Mesodermal cell (in vitro differentiated cells): ENCODE data around the gene SPTBN2.

Experiments
- H3K27ac ChIP-seq: 2 replicates; pipeline ENCODE4 v1.7.0; 2013; ENCODE audit warnings: mild to moderate bottlenecking, low read depth, low read length, moderate library complexity; ENCODE audit not compliant: severe bottlenecking
- H3K36me3 ChIP-seq: 2 replicates; pipeline ENCODE4 v1.7.1; 2013; ENCODE audit warnings: mild to moderate bottlenecking, low read length, moderate library complexity; ENCODE audit not compliant: control insufficient read depth, insufficient read depth
- H3K4me1 ChIP-seq: one replicate; pipeline ENCODE4 v1.7.1; 2013; ENCODE audit warnings: mild to moderate bottlenecking, low read length; ENCODE audit not compliant: insufficient read depth, control insufficient read depth, poor library complexity, severe bottlenecking
- H3K4me3 ChIP-seq: 2 replicates; pipeline ENCODE4 v1.7.0; 2013; ENCODE audit warnings: low read length, control low read depth, mild to moderate bottlenecking; ENCODE audit not compliant: insufficient read depth, poor library complexity, severe bottlenecking; ENCODE audit errors: extremely low read depth
- H3K9me3 ChIP-seq: 2 replicates; pipeline ENCODE4 v1.7.1; 2013; ENCODE audit warnings: mild to moderate bottlenecking, low read length, moderate library complexity; ENCODE audit not compliant: control insufficient read depth
- WGBS, 2 experiments: methylation state at CpG; one replicate each; pipeline ENCODE4 v1.1.5; 2013; ENCODE audit warnings: missing lambda C conversion rate in 2 of 2; ENCODE audit not compliant: insufficient coverage in 2 of 2; 5-methylcytosine and 5-hydroxymethylcytosine counted together

SPTBN2 gene

GRCh38 chr11:66680966-66681645, 47.9 kb downstream of the SPTBN2 start:
- Histone ChIP-seq H3K4me3 (no peak overlapping the region), H3K27ac (no peak overlapping the region), H3K36me3 (peaks cover 9% of the 10 kb centered on the region), H3K4me1 (peaks cover 5% of the 10 kb centered on the region), H3K9me3 (no peaks in the 10 kb centered on the region)
- 86 to 96% methylated on average over 3 of the region's 7 CpGs for WGBS, 2 experiments

- peaks cover 20% of the 10 kb centered on the region for H3K36me3 ChIP-seq
- peaks cover 17% of the 10 kb centered on the region for H3K4me1 ChIP-seq
- H3K9me3 ChIP-seq, result no peaks in the 10 kb centered on the region
- 1 to 3% methylated on average over 35 to 42 of the region's 61 CpGs for WGBS, 2 experiments
- H3K27ac ChIP-seq, result peak within 1 kb of the TSS; percentile 99
- H3K4me3 ChIP-seq, result peak within 1 kb of the TSS; percentile 60
These were observed 51.2 kb downstream of the SPTBN2 start, which contains the start of gene RBM4B for GRCh38 chr11:66677599-66678375. TSS of gene RBM4B (minus strand) at chr11:66677887. CDS start at chr11:66677079, 808 bp downstream.

- 10 to 19% methylated on average over 16 to 17 of the region's 27 CpGs for WGBS, 2 experiments
- Histone ChIP-seq H3K4me1 (peaks cover 17% of the 10 kb centered on the region), H3K9me3 (no peaks in the 10 kb centered on the region)
These were observed 52.0 kb downstream of the SPTBN2 start for GRCh38 chr11:66676931-66677598.

GRCh38 chr11:66676282-66676919, 52.6 kb downstream of the SPTBN2 start:
- Histone ChIP-seq H3K36me3 (peaks cover 25% of the 10 kb centered on the region), H3K4me3 (peak overlapping the region; percentile 60), H3K9me3 (no peaks in the 10 kb centered on the region), H3K4me1 (peaks cover 17% of the 10 kb centered on the region), H3K27ac (no peak overlapping the region)
- WGBS, 2 experiments, result 86 to 93% methylated on average over 9 to 14 of the region's 16 CpGs

More at GRCh38 chr11:66676931-66677598, 52.0 kb downstream of the SPTBN2 start:
- Histone ChIP-seq H3K4me3 (peak overlapping the region; percentile 60), H3K27ac (peak overlapping the region; percentile 99), H3K36me3 (peaks cover 25% of the 10 kb centered on the region)

GRCh38 chr11:66674964-66675602, 53.9 kb downstream of the SPTBN2 start:
- no peak overlapping the region for H3K27ac ChIP-seq
- no CpG with 5 or more reads among the region's 2 CpGs for WGBS, 2 experiments
- H3K9me3 ChIP-seq, result no peaks in the 10 kb centered on the region
- H3K4me3 ChIP-seq, result no peak overlapping the region
- peaks cover 32% of the 10 kb centered on the region for H3K36me3 ChIP-seq
- peaks cover 17% of the 10 kb centered on the region for H3K4me1 ChIP-seq

GRCh38 chr11:66670816-66671215, 58.2 kb downstream of the SPTBN2 start:
- no peak overlapping the region for H3K4me3 ChIP-seq
- H3K4me1 ChIP-seq, result peaks cover 9% of the 10 kb centered on the region
- H3K27ac ChIP-seq, result no peak overlapping the region
- peaks cover 56% of the 10 kb centered on the region for H3K36me3 ChIP-seq
- 100% methylated on average over 3 of the region's 5 CpGs for WGBS, 2 experiments
- H3K9me3 ChIP-seq, result no peaks in the 10 kb centered on the region

- Histone ChIP-seq H3K4me3 (no peak overlapping the region), H3K9me3 (no peaks in the 10 kb centered on the region), H3K4me1 (no peaks in the 10 kb centered on the region), H3K27ac (no peak overlapping the region), H3K36me3 (peaks cover 75% of the 10 kb centered on the region)
- WGBS, 2 experiments, result 93 to 96% methylated on average over 7 to 9 of the region's 11 CpGs
These were observed 63.6 kb downstream of the SPTBN2 start for GRCh38 chr11:66665369-66665768.

GRCh38 chr11:66663741-66664296, 65.2 kb downstream of the SPTBN2 start:
- no peak overlapping the region for H3K27ac ChIP-seq
- H3K9me3 ChIP-seq, result no peaks in the 10 kb centered on the region
- peaks cover 83% of the 10 kb centered on the region for H3K36me3 ChIP-seq
- H3K4me3 ChIP-seq, result no peak overlapping the region
- H3K4me1 ChIP-seq, result no peaks in the 10 kb centered on the region
- no CpG with 5 or more reads among the region's 1 CpG for WGBS, 2 experiments

- peaks cover 78% of the 10 kb centered on the region for H3K36me3 ChIP-seq
- WGBS, 2 experiments, result 82 to 100% methylated on average over 1 to 2 of the region's 2 CpGs
These were observed 69.3 kb downstream of the SPTBN2 start for GRCh38 chr11:66659763-66660162.

GRCh38 chr11:66653123-66653522, 75.9 kb downstream of the SPTBN2 start:
- Histone ChIP-seq H3K4me3 (no peak overlapping the region), H3K36me3 (peaks cover 91% of the 10 kb centered on the region), H3K9me3 (no peaks in the 10 kb centered on the region), H3K27ac (no peak overlapping the region), H3K4me1 (no peaks in the 10 kb centered on the region)
- WGBS, 2 experiments, result 100% methylated on average over 2 to 3 of the region's 6 CpGs

More at GRCh38 chr11:66659763-66660162, 69.3 kb downstream of the SPTBN2 start:
- Histone ChIP-seq H3K27ac (no peak overlapping the region), H3K4me3 (no peak overlapping the region), H3K9me3 (no peaks in the 10 kb centered on the region), H3K4me1 (no peaks in the 10 kb centered on the region)
